GM12874 (cell line): ENCODE measurements around the gene TBX18.

Experiments
- TF ChIP-seq, protein P1 (sequence below): IDR thresholded peaks from 2 replicates; pipeline ENCODE4 v1.5.1; 2011; ENCODE audit warnings: low read depth, mild to moderate bottlenecking, control low read depth, low read length, moderate library complexity; ENCODE audit not compliant: insufficient read depth

The TBX18 gene

DNA sequence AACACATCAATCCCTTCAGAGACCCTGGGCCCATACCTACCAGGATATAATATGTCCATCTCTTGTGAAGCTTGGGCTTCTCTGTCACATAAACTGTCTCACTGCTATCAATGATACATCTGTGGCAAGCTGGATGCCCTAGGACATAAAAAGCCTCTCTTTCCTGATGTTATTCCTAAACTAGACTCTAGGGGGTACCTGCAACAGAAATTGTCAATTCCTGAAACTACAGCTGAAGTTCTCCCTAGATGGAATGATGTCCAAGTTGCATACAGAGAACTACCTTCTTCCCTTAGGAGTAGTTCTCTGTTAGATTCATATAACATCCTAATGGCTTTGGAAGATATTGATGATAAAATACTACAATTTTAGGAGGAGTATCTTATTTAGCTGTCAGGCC lies 35.8 kb downstream of the TBX18 start:
- TF ChIP-seq, protein P1, sequence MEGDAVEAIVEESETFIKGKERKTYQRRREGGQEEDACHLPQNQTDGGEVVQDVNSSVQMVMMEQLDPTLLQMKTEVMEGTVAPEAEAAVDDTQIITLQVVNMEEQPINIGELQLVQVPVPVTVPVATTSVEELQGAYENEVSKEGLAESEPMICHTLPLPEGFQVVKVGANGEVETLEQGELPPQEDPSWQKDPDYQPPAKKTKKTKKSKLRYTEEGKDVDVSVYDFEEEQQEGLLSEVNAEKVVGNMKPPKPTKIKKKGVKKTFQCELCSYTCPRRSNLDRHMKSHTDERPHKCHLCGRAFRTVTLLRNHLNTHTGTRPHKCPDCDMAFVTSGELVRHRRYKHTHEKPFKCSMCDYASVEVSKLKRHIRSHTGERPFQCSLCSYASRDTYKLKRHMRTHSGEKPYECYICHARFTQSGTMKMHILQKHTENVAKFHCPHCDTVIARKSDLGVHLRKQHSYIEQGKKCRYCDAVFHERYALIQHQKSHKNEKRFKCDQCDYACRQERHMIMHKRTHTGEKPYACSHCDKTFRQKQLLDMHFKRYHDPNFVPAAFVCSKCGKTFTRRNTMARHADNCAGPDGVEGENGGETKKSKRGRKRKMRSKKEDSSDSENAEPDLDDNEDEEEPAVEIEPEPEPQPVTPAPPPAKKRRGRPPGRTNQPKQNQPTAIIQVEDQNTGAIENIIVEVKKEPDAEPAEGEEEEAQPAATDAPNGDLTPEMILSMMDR: peak; percentile 36; the same call in 1 of the 2 replicates

GRCh38 chr6:84719152-84719551 lies 45.2 kb downstream of the TBX18 start:
- TF ChIP-seq, protein P1: no peak

DNA sequence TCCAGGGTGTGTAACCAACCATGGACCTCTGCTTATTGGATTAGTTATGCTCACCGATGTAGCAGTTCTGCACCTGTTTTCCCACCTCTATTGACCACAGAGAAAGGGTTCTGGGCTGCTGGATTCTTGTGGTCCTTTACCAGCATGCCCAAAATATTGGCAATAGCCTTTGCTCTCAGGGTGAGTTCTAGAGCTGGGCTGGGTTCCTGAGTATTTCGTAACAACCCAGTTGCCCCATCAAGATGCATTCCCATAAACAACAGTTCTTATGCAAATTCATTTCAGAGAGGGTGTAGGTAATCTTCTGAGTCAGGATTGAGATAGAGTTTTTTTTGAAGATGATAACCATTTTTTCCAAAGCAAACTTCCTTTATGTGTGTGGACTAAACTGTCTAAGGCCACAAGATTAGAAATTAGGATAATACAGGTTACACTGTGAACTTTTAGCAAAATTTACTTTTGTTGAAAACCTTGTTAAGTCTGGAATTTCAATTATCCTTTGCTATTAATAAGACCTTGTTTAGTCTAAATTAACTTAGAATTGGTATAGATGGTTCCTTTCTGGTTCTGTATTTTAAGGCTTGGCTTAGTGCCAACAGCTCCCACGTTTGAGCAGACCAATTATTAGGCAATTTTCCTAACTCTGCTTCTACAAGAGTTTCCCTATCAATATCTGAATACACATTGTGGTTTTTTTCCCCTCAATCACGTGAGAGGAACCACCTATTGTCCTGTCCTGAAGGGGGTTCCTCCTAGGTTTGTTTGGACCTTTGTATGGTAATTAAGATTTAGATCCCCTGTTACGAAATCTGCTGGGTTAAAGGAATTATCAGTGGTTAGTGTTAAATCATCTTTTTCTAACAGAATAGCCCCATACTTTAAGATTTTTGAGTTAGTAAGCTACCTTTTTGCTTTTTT lies 46.1 kb downstream of the TBX18 start:
- TF ChIP-seq, protein P1: no peak

GRCh38 chr6:84709121-84709520 lies 55.3 kb downstream of the TBX18 start:
- TF ChIP-seq, protein P1: no peak

DNA sequence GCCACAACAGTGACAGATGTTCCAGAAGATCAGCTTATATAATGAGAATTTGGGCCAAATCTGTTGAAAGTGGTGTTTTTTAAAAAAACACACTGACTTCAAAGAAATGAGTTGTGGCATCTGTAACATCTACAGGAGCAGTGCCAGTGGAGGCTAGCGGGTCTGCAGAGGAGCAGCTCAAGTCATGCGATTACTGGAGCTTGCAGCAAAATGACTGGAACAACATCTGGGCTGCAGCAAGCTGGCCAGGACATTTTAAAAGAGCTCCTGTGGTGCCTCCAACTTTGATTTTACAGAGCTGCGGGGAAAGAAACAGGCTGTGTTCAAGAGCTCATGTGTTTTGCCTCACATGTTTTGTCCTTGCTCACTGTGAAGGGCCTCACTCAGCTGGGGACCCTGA lies 57.2 kb downstream of the TBX18 start:
- TF ChIP-seq, protein P1: no peak

GRCh38 chr6:84696166-84696565 lies 68.2 kb downstream of the TBX18 start:
- TF ChIP-seq, protein P1: no peak

GRCh38 chr6:84691978-84692623 lies 72.3 kb downstream of the TBX18 start:
- TF ChIP-seq, protein P1: no peak
